Kidney epithelial cell (primary cell): ENCODE results near the gene EDC3. TPM values are rescaled to one million over a fixed set of nuclear protein-coding genes. Genes with fewer than 3 reads are reported as not detected.

Experiments used
- DNase-seq: peaks from one replicate; pipeline ENCODE4 v3.0.0-alpha.2; 2010; ENCODE audit warnings: low read depth
- H3K27me3 ChIP-seq: 2 replicates; pipeline ENCODE4 v1.6.0; 2011; ENCODE audit warnings: low read length; ENCODE audit not compliant: control insufficient read depth, insufficient read depth
- H3K36me3 ChIP-seq: 2 replicates; pipeline ENCODE4 v1.5.1; 2011; ENCODE audit warnings: low read length; ENCODE audit not compliant: control insufficient read depth, insufficient read depth
- H3K4me3 ChIP-seq: 2 replicates; pipeline ENCODE4 v1.5.1; 2011; ENCODE audit warnings: low read depth, mild to moderate bottlenecking, control low read depth, low read length
- total RNA-seq: library from RNA; depleted of rRNA; stranded (reverse); fragments of >200 nt; gene quantifications from 2 replicates; pipeline ENCODE4 v1.2.3, GENCODE V29; 2015
- TF ChIP-seq, protein P1 (sequence below): IDR thresholded peaks from 2 replicates; pipeline ENCODE4 v1.5.1; 2011; ENCODE audit warnings: mild to moderate bottlenecking, moderate library complexity, low read length, control low read depth, inconsistent platforms; ENCODE audit not compliant: insufficient read depth, poor library complexity, severe bottlenecking

The EDC3 gene
- total RNA-seq, 1 donor from 2014 or later: 15.3 TPM

DNA sequence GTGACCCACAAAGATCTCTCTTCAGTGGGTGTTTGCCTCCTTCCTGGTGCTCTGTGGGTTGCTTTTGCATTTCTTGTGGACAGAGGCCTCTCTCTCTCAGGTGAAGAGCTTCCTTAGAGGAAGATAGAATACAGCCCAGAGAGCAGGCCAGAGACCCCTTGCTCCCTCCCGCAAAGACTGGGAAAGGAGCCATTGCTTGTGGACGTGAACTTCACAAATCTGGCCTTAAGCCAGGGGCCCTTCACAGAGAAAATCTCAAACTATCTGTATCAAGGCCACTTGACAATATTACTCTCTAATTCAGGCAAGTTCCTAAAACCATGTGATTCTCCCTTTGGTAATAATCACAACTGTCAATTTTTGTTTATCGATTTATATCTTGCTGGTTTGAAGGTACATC, 110.6 kb downstream of the EDC3 start:
- DNase-seq: no peak
- no peaks in the 10 kb centered on the region for H3K36me3 ChIP-seq
- TF ChIP-seq, protein P1, sequence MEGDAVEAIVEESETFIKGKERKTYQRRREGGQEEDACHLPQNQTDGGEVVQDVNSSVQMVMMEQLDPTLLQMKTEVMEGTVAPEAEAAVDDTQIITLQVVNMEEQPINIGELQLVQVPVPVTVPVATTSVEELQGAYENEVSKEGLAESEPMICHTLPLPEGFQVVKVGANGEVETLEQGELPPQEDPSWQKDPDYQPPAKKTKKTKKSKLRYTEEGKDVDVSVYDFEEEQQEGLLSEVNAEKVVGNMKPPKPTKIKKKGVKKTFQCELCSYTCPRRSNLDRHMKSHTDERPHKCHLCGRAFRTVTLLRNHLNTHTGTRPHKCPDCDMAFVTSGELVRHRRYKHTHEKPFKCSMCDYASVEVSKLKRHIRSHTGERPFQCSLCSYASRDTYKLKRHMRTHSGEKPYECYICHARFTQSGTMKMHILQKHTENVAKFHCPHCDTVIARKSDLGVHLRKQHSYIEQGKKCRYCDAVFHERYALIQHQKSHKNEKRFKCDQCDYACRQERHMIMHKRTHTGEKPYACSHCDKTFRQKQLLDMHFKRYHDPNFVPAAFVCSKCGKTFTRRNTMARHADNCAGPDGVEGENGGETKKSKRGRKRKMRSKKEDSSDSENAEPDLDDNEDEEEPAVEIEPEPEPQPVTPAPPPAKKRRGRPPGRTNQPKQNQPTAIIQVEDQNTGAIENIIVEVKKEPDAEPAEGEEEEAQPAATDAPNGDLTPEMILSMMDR: no peak
- no peaks in the 10 kb centered on the region for H3K27me3 ChIP-seq
- no peak overlapping the region for H3K4me3 ChIP-seq

DNA sequence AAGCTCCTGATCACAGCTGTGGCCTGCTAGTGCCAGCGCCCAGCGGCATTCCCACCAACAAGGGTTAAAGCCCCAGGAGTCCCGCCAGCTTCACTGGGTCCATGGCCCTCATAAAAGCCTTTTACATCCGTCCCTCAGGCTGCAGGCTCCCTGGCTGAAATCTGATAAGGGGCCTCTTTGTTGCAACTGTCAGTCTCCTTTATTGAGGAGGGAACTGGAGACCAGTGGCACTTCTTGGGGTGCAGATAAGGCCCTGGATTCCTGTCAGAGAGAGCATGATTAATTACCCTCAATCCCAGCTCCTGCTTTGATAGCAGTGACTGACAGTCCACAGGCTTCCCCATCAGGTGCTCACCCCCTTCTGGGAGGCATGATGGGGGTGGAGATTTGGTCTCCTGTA, 111.0 kb downstream of the EDC3 start:
- TF ChIP-seq, protein P1: no peak
- no peaks in the 10 kb centered on the region for H3K27me3 ChIP-seq
- no peaks in the 10 kb centered on the region for H3K36me3 ChIP-seq
- no peak overlapping the region for H3K4me3 ChIP-seq
- DNase-seq: no peak

DNA sequence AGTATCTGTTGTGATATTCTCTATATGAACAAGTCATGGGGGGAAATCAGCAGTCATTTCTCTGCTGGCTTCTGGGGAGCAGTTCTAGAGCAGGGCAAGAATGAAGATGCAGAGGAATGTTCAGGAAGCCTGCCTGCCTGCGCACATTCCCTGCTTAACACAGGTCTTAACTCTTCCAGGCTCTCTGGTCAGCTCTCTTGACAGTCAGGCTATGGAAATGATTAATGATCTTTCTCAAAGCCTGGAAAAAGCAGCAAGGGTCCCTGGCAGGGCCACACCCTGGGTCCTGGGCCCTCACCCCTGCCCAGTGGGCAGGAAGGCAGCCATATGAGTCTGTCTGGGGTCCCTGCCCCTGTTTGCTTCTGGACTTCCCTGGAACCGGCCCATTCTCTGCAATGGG, 111.6 kb downstream of the EDC3 start:
- no peaks in the 10 kb centered on the region for H3K27me3 ChIP-seq
- TF ChIP-seq, protein P1: no peak
- no peaks in the 10 kb centered on the region for H3K36me3 ChIP-seq
- no peak for DNase-seq
- no peak overlapping the region for H3K4me3 ChIP-seq

Other genes starting within 250 kb of the EDC3 start
- gene UBL7, start 234.9 kb downstream of the EDC3 start, total RNA-seq: 65.2 and 70.4 TPM in 2 replicates
- 13.1 and 13.4 TPM in 2 replicates for gene ARID3B, start 154.8 kb downstream of the EDC3 start, total RNA-seq
- 96.9 and 104 TPM in 2 replicates for gene CLK3, start 80.2 kb downstream of the EDC3 start, total RNA-seq
- gene CYP1A1, start 29.5 kb upstream of the EDC3 start, total RNA-seq: 0.33 TPM in 1 of 2 replicates, not detected in the other
- gene CYP1A2, start 52.8 kb upstream of the EDC3 start, total RNA-seq: not detected in 2 replicates
- gene CSK, start 86.1 kb upstream of the EDC3 start, total RNA-seq: 48.0 and 51.0 TPM in 2 replicates
- gene LMAN1L, start 116.8 kb upstream of the EDC3 start, total RNA-seq: not detected in 2 replicates
- gene CPLX3, start 130.6 kb upstream of the EDC3 start, total RNA-seq: not detected in 2 replicates
- 24.0 and 32.0 TPM in 2 replicates for gene ULK3, start 147.1 kb upstream of the EDC3 start, total RNA-seq
- gene SCAMP2, start 177.3 kb upstream of the EDC3 start, total RNA-seq: 93.4 and 107 TPM in 2 replicates
- 39.5 and 45.2 TPM in 2 replicates for gene MPI, start 194.0 kb upstream of the EDC3 start, total RNA-seq
- gene FAM219B, start 210.8 kb upstream of the EDC3 start, total RNA-seq: 42.2 and 49.3 TPM in 2 replicates
- 132 and 136 TPM in 2 replicates for gene COX5A, start 242.0 kb upstream of the EDC3 start, total RNA-seq